Effector memory CD8-positive, alpha-beta T cell (primary cell): ENCODE measurements around the gene YEATS2.

Source experiments
- ATAC-seq: fragments of 150-1000 bp; cut with Tn5 transposase; replicated peaks from 2 replicates; pipeline ENCODE4 v1.10.0; 2021; ENCODE audit warnings: mild to moderate bottlenecking, moderate library complexity
- DNase-seq, 3 experiments: peaks; one replicate each; pipeline ENCODE4 v3.0.0; 2021
- H3K27ac Mint-ChIP-seq, 2 donors: one replicate each; pipeline ENCODE4 v1.8.0; 2022; ENCODE audit warnings: mild to moderate bottlenecking in 2 of 2, mixed read lengths in 2 of 2, moderate library complexity in 2 of 2
- H3K27me3 Mint-ChIP-seq, 2 donors: one replicate each; pipeline ENCODE4 v1.8.0; 2022; ENCODE audit warnings: mixed read lengths in 2 of 2
- H3K36me3 Mint-ChIP-seq: one replicate; pipeline ENCODE4 v1.8.0; 2022; ENCODE audit warnings: mild to moderate bottlenecking, moderate library complexity, mixed read lengths; ENCODE audit not compliant: insufficient read depth
- H3K4me1 Mint-ChIP-seq, 2 donors: one replicate each; pipeline ENCODE4 v1.8.0; 2022; ENCODE audit warnings: low read depth in 2 of 2, mixed read lengths in 2 of 2
- H3K4me3 Mint-ChIP-seq, 2 donors: one replicate each; pipeline ENCODE4 v1.8.0; 2022; ENCODE audit warnings: mild to moderate bottlenecking in 2 of 2, mixed read lengths in 2 of 2, moderate library complexity in 2 of 2
- H3K9me3 Mint-ChIP-seq, 2 donors: one replicate each; pipeline ENCODE4 v1.8.0; 2022; ENCODE audit warnings: mixed read lengths in 2 of 2

YEATS2 gene

GRCh38 chr3:183826448-183827250, 129.1 kb downstream of the YEATS2 start:
- H3K36me3 Mint-ChIP-seq: peaks cover 25% of the 10 kb centered on the region
- no peaks in the 10 kb centered on the region for H3K9me3 Mint-ChIP-seq
- peak overlapping the region in 1 of 2 donors; percentile 25 for H3K27ac Mint-ChIP-seq
- DNase-seq (no peak), ATAC-seq (no peak)
- H3K4me1 Mint-ChIP-seq: peaks cover 8 to 11% of the 10 kb centered on the region in 2 donors
- H3K4me3 Mint-ChIP-seq: peak overlapping the region; percentile 69 to 70
- H3K27me3 Mint-ChIP-seq: no peaks in the 10 kb centered on the region

- H3K27ac Mint-ChIP-seq: peak overlapping the region; percentile 28 to 46
- no peak for ATAC-seq
- no peaks in the 10 kb centered on the region for H3K27me3 Mint-ChIP-seq
These were observed 130.4 kb downstream of the YEATS2 start for GRCh38 chr3:183827809-183828537.

GRCh38 chr3:183828538-183828870, 130.9 kb downstream of the YEATS2 start:
- Mint-ChIP-seq H3K27ac (peak overlapping the region; percentile 28 to 46), H3K36me3 (peaks cover 33% of the 10 kb centered on the region), H3K4me3 (no peak overlapping the region), H3K27me3 (no peaks in the 10 kb centered on the region), H3K4me1 (peaks cover 8 to 10% of the 10 kb centered on the region in 2 donors), H3K9me3 (no peaks in the 10 kb centered on the region)
- DNase-seq (no peak), ATAC-seq (no peak)

More at GRCh38 chr3:183827809-183828537, 130.4 kb downstream of the YEATS2 start:
- Mint-ChIP-seq H3K9me3 (no peaks in the 10 kb centered on the region), H3K36me3 (peaks cover 33% of the 10 kb centered on the region), H3K4me1 (peaks cover 8 to 10% of the 10 kb centered on the region in 2 donors), H3K4me3 (no peak overlapping the region)
- DNase-seq: no peak

GRCh38 chr3:183829466-183829865, 131.9 kb downstream of the YEATS2 start:
- H3K9me3 Mint-ChIP-seq: no peaks in the 10 kb centered on the region
- no peak for ATAC-seq
- H3K4me1 Mint-ChIP-seq: peaks cover 1 to 3% of the 10 kb centered on the region in 2 donors
- no peaks in the 10 kb centered on the region for H3K27me3 Mint-ChIP-seq
- no peak overlapping the region for H3K4me3 Mint-ChIP-seq
- H3K27ac Mint-ChIP-seq: no peak overlapping the region
- H3K36me3 Mint-ChIP-seq: peaks cover 36% of the 10 kb centered on the region
- no peak for DNase-seq

GRCh38 chr3:183830187-183830586, 132.6 kb downstream of the YEATS2 start:
- ATAC-seq: no peak
- no peak overlapping the region for H3K4me3 Mint-ChIP-seq
- H3K4me1 Mint-ChIP-seq: peaks cover 0 to 2% of the 10 kb centered on the region in 2 donors
- H3K27ac Mint-ChIP-seq: no peak overlapping the region
- no peaks in the 10 kb centered on the region for H3K9me3 Mint-ChIP-seq
- H3K36me3 Mint-ChIP-seq: peaks cover 43% of the 10 kb centered on the region
- no peak for DNase-seq
- H3K27me3 Mint-ChIP-seq: no peaks in the 10 kb centered on the region

GRCh38 chr3:183833516-183833915, 135.9 kb downstream of the YEATS2 start:
- ATAC-seq: no peak
- Mint-ChIP-seq H3K27ac (peak overlapping the region in 1 of 2 donors; percentile 29), H3K4me1 (no peaks in the 10 kb centered on the region), H3K9me3 (no peaks in the 10 kb centered on the region), H3K36me3 (peaks cover 46% of the 10 kb centered on the region), H3K27me3 (no peaks in the 10 kb centered on the region), H3K4me3 (no peak overlapping the region)
- DNase-seq: no peak

GRCh38 chr3:183837390-183837789, 139.8 kb downstream of the YEATS2 start:
- Mint-ChIP-seq H3K4me3 (no peak overlapping the region), H3K27me3 (no peaks in the 10 kb centered on the region), H3K4me1 (no peaks in the 10 kb centered on the region), H3K36me3 (peaks cover 48% of the 10 kb centered on the region), H3K9me3 (no peaks in the 10 kb centered on the region), H3K27ac (peak overlapping the region; percentile 27 to 64)
- no peak for DNase-seq
- ATAC-seq: no peak

- DNase-seq (no peak), ATAC-seq (no peak)
- peak overlapping the region; percentile 27 to 64 for H3K27ac Mint-ChIP-seq
- H3K4me3 Mint-ChIP-seq: no peak overlapping the region
- H3K36me3 Mint-ChIP-seq: peaks cover 51% of the 10 kb centered on the region
- H3K4me1 Mint-ChIP-seq: no peaks in the 10 kb centered on the region
- H3K27me3 Mint-ChIP-seq: no peaks in the 10 kb centered on the region
- H3K9me3 Mint-ChIP-seq: no peaks in the 10 kb centered on the region
These were observed 140.3 kb downstream of the YEATS2 start for GRCh38 chr3:183837894-183838293.

- DNase-seq (no peak), ATAC-seq (no peak)
- H3K4me1 Mint-ChIP-seq: no peaks in the 10 kb centered on the region
- no peaks in the 10 kb centered on the region for H3K9me3 Mint-ChIP-seq
- no peak overlapping the region for H3K27ac Mint-ChIP-seq
- no peak overlapping the region for H3K4me3 Mint-ChIP-seq
- H3K27me3 Mint-ChIP-seq: no peaks in the 10 kb centered on the region
- peaks cover 58% of the 10 kb centered on the region for H3K36me3 Mint-ChIP-seq
These were observed 142.2 kb downstream of the YEATS2 start for GRCh38 chr3:183839751-183840150.

- no peaks in the 10 kb centered on the region for H3K27me3 Mint-ChIP-seq
- H3K36me3 Mint-ChIP-seq: peaks cover 59% of the 10 kb centered on the region
- peak overlapping the region in 1 of 2 donors; percentile 22 for H3K27ac Mint-ChIP-seq
These were observed 147.0 kb downstream of the YEATS2 start for GRCh38 chr3:183844606-183845005.

GRCh38 chr3:183845090-183845489, 147.5 kb downstream of the YEATS2 start:
- no peak for DNase-seq
- H3K4me1 Mint-ChIP-seq: no peaks in the 10 kb centered on the region
- H3K36me3 Mint-ChIP-seq: peaks cover 56% of the 10 kb centered on the region
- H3K27me3 Mint-ChIP-seq: no peaks in the 10 kb centered on the region
- no peak for ATAC-seq
- H3K27ac Mint-ChIP-seq: peak overlapping the region in 1 of 2 donors; percentile 22
- no peak overlapping the region for H3K4me3 Mint-ChIP-seq
- H3K9me3 Mint-ChIP-seq: no peaks in the 10 kb centered on the region

More at GRCh38 chr3:183844606-183845005, 147.0 kb downstream of the YEATS2 start:
- ATAC-seq: no peak
- Mint-ChIP-seq H3K4me3 (no peak overlapping the region), H3K9me3 (no peaks in the 10 kb centered on the region), H3K4me1 (no peaks in the 10 kb centered on the region)
- DNase-seq: no peak

- Mint-ChIP-seq H3K27ac (no peak overlapping the region), H3K4me3 (no peak overlapping the region), H3K4me1 (no peaks in the 10 kb centered on the region), H3K9me3 (no peaks in the 10 kb centered on the region), H3K27me3 (no peaks in the 10 kb centered on the region), H3K36me3 (peaks cover 56% of the 10 kb centered on the region)
- DNase-seq (no peak), ATAC-seq (no peak)
These were observed 148.2 kb downstream of the YEATS2 start for GRCh38 chr3:183845608-183846288.

- Mint-ChIP-seq H3K4me1 (peaks cover 0 to 9% of the 10 kb centered on the region in 2 donors), H3K9me3 (no peaks in the 10 kb centered on the region), H3K36me3 (peaks cover 38% of the 10 kb centered on the region), H3K27ac (no peak overlapping the region), H3K4me3 (no peak overlapping the region), H3K27me3 (no peaks in the 10 kb centered on the region)
- DNase-seq (no peak), ATAC-seq (no peak)
These were observed 156.9 kb downstream of the YEATS2 start for GRCh38 chr3:183854318-183855035.
